ENCODE results near the gene TTC28.
"Not testable (repeated sequence)": the region's sequence is repeated elsewhere in the genome, so short reads cannot be mapped to it uniquely, and the experiment has no call there.

Gene TTC28

DNA sequence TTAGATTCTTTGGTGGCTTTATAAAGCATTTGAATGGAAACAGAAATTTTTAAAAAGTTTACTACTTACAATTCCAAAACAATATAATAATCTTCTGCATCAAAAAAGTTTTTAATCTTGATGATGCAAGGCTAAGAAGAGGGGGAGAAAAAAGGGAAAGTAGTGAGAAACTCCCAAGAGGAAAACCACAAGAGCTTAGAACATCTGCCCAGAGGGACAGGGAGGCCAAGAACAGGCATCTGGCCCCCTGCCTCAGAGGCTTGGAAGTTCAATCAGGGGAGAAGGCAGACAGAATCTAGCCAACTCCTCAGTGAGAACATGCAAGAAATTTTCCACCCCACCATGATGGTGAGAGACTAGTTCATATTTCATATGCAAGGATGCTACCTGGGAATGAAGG is 23.8 kb upstream of the TTC28 start:
- TF ChIP-seq, protein P1, sequence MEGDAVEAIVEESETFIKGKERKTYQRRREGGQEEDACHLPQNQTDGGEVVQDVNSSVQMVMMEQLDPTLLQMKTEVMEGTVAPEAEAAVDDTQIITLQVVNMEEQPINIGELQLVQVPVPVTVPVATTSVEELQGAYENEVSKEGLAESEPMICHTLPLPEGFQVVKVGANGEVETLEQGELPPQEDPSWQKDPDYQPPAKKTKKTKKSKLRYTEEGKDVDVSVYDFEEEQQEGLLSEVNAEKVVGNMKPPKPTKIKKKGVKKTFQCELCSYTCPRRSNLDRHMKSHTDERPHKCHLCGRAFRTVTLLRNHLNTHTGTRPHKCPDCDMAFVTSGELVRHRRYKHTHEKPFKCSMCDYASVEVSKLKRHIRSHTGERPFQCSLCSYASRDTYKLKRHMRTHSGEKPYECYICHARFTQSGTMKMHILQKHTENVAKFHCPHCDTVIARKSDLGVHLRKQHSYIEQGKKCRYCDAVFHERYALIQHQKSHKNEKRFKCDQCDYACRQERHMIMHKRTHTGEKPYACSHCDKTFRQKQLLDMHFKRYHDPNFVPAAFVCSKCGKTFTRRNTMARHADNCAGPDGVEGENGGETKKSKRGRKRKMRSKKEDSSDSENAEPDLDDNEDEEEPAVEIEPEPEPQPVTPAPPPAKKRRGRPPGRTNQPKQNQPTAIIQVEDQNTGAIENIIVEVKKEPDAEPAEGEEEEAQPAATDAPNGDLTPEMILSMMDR (IDR thresholded peaks at IDR 0.05; ENCODE audit: borderline replicate concordance, control extremely low read depth, extremely low read depth, insufficient read depth, missing control alignments), result no peak
- no peak for DNase-seq (ENCODE audit: low spot score)
- in situ Hi-C loops (cut with MboI; ENCODE audit: low sequenced_read_pairs, unreplicated experiment), result no loop called here

DNA sequence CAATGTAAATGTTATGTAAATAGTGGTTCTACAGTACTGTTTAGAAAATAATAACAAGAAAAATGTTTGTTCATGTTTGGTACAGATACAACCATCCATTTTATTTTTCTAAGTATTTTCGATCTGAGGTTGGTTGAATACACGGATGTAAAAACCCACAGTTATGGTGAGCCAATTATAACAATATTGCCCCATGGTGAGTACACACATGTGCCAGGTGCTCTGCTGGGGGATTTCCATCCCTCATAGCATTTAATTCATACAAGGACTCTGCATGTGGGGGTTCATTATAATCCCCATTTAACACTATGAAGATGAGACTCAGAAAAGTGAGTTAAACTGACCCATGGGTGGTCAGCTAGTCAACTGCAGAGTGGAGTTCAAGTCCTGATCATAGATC is 23.3 kb upstream of the TTC28 start:
- TF ChIP-seq, protein P1 (IDR thresholded peaks at IDR 0.05; ENCODE audit: borderline replicate concordance, control extremely low read depth, extremely low read depth, insufficient read depth, missing control alignments), result no peak
- DNase-seq (ENCODE audit: low spot score), result no peak
- in situ Hi-C loops (cut with MboI; ENCODE audit: low sequenced_read_pairs, unreplicated experiment), result no loop called here

DNA sequence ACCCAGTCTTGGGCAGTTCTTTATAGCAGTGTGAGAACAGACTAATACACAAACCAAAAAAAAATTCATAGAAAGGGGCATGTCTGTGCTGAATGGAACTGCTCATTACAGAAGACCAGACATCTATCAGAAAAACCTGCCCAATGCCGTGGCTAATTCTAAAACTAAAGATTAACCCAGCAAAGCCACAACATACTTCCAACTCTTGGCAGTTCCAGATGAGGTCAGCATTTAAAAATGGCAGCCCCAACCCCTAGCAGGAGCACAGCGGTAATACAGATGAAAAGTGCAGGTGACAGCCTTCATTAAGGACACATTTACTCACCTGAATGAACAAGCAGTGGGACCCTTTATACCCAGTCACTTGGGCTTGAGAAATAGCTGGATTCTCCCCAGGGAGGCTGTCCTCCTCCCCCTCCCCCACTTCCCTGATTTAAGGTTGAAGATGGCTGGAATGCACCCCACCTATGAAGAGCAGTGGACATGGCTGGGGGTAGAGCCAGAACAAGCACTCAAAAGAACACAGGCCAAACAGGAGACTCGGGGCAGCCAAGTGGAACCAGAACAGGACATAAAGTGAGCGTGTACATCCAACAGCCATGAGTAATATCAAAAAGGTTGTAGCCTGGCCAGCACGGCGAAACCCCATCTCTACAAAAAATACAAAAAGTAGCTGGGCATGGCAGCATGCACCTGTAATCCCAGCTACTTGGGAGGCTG is 13.6 kb upstream of the TTC28 start:
- DNase-seq (ENCODE audit: low spot score); in situ Hi-C loops (cut with MboI; ENCODE audit: low sequenced_read_pairs, unreplicated experiment): not testable (repeated sequence)

DNA sequence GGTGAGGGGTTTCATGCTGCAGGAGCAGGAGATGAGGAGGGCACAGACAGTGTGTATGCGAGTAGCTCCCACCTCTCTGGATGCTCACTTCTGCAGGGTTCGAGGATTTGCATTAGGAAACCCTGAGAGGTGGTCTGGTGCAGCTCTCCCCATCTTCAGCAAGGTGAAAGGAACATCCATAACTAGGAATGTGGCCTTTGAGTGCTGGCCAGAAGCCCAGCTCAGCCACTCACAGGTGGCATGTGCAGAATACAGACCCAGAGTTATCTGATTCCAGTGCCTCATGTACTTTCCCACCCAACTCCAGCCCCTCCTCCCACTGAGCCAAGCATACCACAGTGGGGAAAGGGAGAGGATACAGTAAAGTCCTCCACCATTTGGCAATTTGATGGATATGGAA is 10.2 kb upstream of the TTC28 start:
- in situ Hi-C loops (cut with MboI; ENCODE audit: low sequenced_read_pairs, unreplicated experiment); DNase-seq (ENCODE audit: low spot score): not testable (repeated sequence)

DNA sequence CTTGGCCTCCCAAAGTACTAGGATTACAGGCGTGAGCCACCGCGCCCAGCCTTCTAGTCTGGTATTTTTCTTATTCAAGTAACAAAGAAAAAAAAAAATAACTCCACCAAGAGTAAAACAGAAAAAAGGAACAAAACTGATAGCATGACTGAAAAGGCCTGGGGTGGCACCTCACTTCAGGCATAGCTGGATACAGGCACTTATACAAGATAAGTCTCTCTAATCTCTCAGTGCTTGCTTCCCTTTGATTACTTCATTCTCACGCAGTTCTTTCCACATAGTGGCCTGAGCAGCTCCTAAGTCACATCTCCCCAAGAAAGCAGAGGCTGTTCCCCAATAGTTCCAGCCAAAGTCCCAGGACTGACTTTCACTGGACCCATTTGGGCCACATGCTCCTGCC is 3.3 kb upstream of the TTC28 start:
- in situ Hi-C loops (cut with MboI; ENCODE audit: low sequenced_read_pairs, unreplicated experiment); DNase-seq (ENCODE audit: low spot score): not testable (repeated sequence)

DNA sequence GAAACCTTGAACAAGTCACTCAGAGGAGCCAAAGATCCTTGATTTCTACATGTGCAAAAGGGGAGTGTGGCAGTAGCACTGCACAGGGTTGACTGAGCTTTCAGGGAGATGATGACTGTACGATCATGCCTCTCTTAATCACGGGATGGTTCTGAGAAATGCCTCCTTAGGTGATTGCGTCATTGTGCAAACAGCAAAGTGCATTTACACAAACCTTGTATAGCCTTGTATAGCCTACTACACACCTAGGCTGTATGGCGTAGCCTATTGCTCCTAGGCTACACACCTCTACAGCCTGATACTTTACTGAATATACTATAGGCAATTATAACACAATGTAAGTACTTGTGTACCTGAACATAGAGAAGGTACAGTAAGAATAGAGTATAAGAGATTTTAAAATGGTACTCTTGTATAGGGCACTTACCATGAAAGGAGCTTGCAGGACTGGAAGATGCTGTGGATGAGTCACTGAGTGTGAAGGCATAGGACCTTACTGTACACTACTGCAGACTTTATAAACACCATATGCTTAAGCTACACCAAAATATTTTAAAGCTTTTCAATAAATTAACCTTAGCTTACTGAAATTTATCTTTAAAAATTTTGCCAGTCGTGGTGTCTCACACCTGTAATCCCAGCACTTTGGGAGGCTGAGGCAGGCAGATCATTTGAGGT is 1.3 kb upstream of the TTC28 start:
- in situ Hi-C loops (cut with MboI; ENCODE audit: low sequenced_read_pairs, unreplicated experiment); DNase-seq (ENCODE audit: low spot score): not testable (repeated sequence)

DNA sequence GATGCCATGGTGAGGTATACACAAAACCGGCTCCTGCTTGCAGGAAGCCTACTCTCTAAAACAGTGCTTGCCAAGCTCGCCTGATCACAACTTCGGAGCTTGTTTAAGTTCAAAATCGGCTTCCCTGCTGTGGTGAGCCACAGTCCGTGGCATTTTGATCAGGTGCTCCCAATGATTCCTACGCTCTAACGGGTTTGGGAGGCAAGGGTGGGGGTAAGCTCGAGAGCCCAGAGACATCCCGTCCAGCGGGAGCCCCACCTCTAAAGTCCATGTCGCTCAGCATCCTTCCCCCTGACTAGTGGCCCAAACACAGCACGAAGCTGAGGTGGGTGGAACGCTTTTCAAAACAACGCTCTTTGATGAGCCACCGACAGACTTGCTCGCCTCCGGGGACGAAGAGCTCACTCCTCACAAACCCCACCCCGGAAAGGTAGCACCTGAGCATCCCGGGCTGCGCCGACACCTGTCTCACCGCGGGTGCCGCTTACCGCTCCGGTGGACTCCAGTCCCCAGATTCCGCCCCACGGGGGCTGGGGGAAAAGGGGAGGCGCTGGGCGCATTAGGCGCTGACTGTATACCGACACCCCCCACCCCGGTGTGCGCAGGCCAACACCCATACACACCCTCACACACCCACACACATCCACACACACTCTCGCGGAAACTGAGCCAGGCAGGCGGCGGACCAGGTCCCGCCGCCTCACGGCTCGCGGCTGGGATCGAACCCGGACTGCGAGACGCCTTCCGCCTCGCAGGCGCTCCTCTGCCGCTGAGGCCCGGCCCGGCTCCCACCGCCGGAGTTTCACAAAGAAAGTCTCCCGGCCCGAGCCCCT is 646 bp downstream of the TTC28 start:
- DNase-seq (ENCODE audit: low spot score); in situ Hi-C loops (cut with MboI; ENCODE audit: low sequenced_read_pairs, unreplicated experiment): not testable (repeated sequence)

DNA sequence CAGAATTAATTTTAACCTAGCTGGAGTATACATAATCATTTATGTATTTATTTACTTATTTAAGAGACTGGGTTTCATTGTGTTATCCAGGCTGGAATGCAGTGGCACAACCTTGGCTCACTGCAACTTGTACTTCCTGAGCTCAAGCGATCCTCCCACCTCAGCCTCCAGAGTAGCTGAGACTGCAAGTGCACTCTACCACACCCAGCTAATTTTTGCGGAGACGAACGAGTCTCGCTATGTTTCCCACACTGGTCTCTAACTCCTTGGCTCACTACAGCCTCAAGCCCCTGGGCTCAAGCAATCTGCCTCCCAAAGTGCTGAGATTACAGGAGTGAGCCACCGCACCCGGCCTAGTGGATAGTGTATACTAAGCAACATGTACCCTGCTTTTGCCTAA is 1.5 kb downstream of the TTC28 start:
- DNase-seq (ENCODE audit: low spot score); in situ Hi-C loops (cut with MboI; ENCODE audit: low sequenced_read_pairs, unreplicated experiment): not testable (repeated sequence)

DNA sequence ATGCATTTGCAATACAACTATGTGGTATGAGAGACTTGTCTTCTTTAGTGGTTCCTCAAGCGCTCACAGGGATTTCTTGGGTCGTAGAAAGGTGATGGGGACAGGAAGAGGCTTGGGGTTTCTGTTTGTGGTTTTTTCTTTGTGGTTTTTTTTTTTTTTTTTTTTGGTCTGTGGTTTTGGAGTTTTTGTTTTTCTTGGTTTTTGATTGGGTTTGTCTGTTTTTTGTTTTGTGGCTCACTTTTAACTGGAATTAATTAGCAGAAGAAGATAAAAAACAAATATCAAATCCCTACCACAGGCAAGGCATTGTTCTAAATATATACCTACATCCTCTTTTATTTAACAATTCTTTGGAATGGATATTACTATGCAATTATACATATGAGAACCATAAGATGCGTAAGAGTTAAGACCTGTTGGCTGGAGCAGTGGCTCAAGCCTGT is 5.5 kb downstream of the TTC28 start:
- TF ChIP-seq, protein P1 (IDR thresholded peaks at IDR 0.05; ENCODE audit: borderline replicate concordance, control extremely low read depth, extremely low read depth, insufficient read depth, missing control alignments), result no peak
- peak; percentile 58 for DNase-seq (ENCODE audit: low spot score)
- in situ Hi-C loops (cut with MboI; ENCODE audit: low sequenced_read_pairs, unreplicated experiment), result no loop called here
